Measurements from ENCODE around the gene TGM4.

Gene TGM4

DNA sequence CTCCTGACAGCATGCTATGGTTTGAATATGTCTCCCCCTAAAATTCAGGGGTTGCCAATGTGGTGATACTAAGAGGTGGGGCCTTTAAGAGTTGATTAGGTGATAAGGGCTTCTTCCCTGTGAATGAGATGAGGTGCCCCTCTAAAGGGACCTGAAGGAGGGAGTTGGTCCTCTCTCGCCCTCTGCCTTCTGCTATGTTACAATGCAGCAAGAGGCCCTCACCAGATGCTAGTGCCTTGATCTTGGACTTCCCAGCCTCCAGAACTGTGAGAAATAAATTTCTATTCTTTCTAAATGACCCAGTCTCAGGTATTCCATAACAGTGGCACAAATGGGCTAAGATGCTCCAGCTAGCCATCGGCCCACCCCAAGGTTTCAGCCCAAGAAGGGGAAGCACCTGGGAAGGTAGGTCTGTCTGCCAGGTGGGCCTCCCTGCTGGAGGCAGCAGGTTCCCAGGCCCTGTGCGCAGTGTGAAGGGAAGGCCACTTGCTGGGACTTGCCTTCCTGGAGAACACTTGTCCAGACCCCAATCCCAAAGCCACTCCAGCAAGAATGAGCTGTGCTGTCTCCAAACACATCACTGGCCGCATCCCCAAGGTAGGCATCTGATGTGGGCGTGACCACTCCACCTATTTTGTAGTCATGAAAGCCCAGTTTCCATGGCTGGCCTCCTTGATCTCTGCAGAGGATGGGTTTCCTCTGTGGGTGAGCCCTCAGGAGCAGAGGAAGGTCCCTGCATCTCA is 9.0 kb downstream of the TGM4 start (continued):
- TF ChIP-seq ZNF518A (tag by site-specific recombination; conservative IDR thresholded peaks at IDR 0.05; ENCODE audit: low read depth), result no peak
- TF ChIP-seq, protein P1, sequence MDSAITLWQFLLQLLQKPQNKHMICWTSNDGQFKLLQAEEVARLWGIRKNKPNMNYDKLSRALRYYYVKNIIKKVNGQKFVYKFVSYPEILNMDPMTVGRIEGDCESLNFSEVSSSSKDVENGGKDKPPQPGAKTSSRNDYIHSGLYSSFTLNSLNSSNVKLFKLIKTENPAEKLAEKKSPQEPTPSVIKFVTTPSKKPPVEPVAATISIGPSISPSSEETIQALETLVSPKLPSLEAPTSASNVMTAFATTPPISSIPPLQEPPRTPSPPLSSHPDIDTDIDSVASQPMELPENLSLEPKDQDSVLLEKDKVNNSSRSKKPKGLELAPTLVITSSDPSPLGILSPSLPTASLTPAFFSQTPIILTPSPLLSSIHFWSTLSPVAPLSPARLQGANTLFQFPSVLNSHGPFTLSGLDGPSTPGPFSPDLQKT (IDR thresholded peaks at IDR 0.05; ENCODE audit: borderline replicate concordance, low read depth, low read length), result no peak

GRCh38 chr3:44883999-44884431 is 9.6 kb downstream of the TGM4 start:
- CTCF ChIA-PET, result interaction anchor here (0.6 to 0.7 kb wide), 2 partner anchors 123 to 1125 kb away, joined by 3 read pairs; partner anchors contain the start of gene KIAA1143
- POLR2A ChIA-PET, result no interaction called here
- no peak overlapping the region for H3K4me3 ChIP-seq (ENCODE audit: low read depth, low read length)
- H3K4me1 ChIP-seq (ENCODE audit: control insufficient read depth, insufficient read depth, low read length), result no peaks in the 10 kb centered on the region
- H3K27ac ChIP-seq (ENCODE audit: extremely low read depth, low read depth, low read length), result no peak overlapping the region
- no peaks in the 10 kb centered on the region for H3K36me3 ChIP-seq (ENCODE audit: control insufficient read depth in 2 of 2, insufficient read depth in 1 of 2, low read length in 2 of 2)
- H3K9me3 ChIP-seq (ENCODE audit: control insufficient read depth, insufficient read depth, low read depth, low read length), result no peaks in the 10 kb centered on the region
- TF ChIP-seq ZNF473 (tag by site-specific recombination; IDR thresholded peaks at IDR 0.05), result no peak
- no peak for TF ChIP-seq ZNF341 (tag by site-specific recombination; IDR thresholded peaks at IDR 0.05; ENCODE audit: low read depth)
- TF ChIP-seq SALL2 (tag by site-specific recombination; IDR thresholded peaks at IDR 0.05; ENCODE audit: borderline replicate concordance), result no peak
- 0 out of 2 replicates have a peak, but pooled peaks have one; percentile 50 for TF ChIP-seq ZNF24 (tag by site-specific recombination; IDR thresholded peaks at IDR 0.05)
- TF ChIP-seq BCL11B (tag by site-specific recombination; IDR thresholded peaks at IDR 0.05; ENCODE audit: low read depth), result no peak
- TF ChIP-seq KLF10 (tag by site-specific recombination; IDR thresholded peaks at IDR 0.05), result peak; percentile 83
- no peak for TF ChIP-seq ZNF169 (tag by site-specific recombination; IDR thresholded peaks at IDR 0.05)
- no peak for TF ChIP-seq ZNF48 (tag by site-specific recombination; IDR thresholded peaks at IDR 0.05)
- peak; percentile 92 for TF ChIP-seq PRDM6 (tag by site-specific recombination; IDR thresholded peaks at IDR 0.05)
- TF ChIP-seq ZNF510 (tag by site-specific recombination; IDR thresholded peaks at IDR 0.05; ENCODE audit: insufficient replicate concordance), result no peak
- no peak for TF ChIP-seq ZNF830 (tag by site-specific recombination; IDR thresholded peaks at IDR 0.05; ENCODE audit: low read depth)
- TF ChIP-seq, protein P2, sequence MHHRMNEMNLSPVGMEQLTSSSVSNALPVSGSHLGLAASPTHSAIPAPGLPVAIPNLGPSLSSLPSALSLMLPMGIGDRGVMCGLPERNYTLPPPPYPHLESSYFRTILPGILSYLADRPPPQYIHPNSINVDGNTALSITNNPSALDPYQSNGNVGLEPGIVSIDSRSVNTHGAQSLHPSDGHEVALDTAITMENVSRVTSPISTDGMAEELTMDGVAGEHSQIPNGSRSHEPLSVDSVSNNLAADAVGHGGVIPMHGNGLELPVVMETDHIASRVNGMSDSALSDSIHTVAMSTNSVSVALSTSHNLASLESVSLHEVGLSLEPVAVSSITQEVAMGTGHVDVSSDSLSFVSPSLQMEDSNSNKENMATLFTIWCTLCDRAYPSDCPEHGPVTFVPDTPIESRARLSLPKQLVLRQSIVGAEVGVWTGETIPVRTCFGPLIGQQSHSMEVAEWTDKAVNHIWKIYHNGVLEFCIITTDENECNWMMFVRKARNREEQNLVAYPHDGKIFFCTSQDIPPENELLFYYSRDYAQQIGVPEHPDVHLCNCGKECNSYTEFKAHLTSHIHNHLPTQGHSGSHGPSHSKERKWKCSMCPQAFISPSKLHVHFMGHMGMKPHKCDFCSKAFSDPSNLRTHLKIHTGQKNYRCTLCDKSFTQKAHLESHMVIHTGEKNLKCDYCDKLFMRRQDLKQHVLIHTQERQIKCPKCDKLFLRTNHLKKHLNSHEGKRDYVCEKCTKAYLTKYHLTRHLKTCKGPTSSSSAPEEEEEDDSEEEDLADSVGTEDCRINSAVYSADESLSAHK (tag by site-specific recombination; IDR thresholded peaks at IDR 0.05), result peak; percentile 47; the same call in 1 of the 2 replicates
- TF ChIP-seq ZSCAN30 (tag by site-specific recombination; IDR thresholded peaks at IDR 0.05), result no peak
- TF ChIP-seq GLI4 (tag by site-specific recombination; IDR thresholded peaks at IDR 0.05), result no peak
- TF ChIP-seq YY1 (tag by site-specific recombination; IDR thresholded peaks at IDR 0.05), result no peak
- peak; percentile 99 for TF ChIP-seq GLIS1 (tag by site-specific recombination; IDR thresholded peaks at IDR 0.05)
- peak; percentile 65; the same call in 1 of the 2 replicates for TF ChIP-seq ZEB2 (tag by site-specific recombination; IDR thresholded peaks at IDR 0.05)
- TF ChIP-seq ZNF639 (tag by site-specific recombination; IDR thresholded peaks at IDR 0.05), result peak; percentile 69; the same call in 1 of the 2 replicates
- TF ChIP-seq ZBTB20 (tag by site-specific recombination; IDR thresholded peaks at IDR 0.05), result peak; percentile 75

Data from HEK293 (cell line).